GM13976 (cell line): ENCODE results near the gene TNFRSF1B.
A peak's percentile ranks its signal among the peaks of the same experiment; 100 is the strongest.

Source experiments
- DNase-seq: peaks from one replicate; pipeline ENCODE4 v3.0.0; 2012; ENCODE audit warnings: low spot score
- in situ Hi-C: fragments of 300-500 bp; cut with MboI; formaldehyde crosslinking; loops from one replicate; pipeline ENCODE4 v1.12.0; 2022; ENCODE audit warnings: low sequenced_read_pairs, mixed read lengths, inconsistent platforms; ENCODE audit not compliant: unreplicated experiment
- TF ChIP-seq, protein P1 (sequence below): IDR thresholded peaks from 2 replicates; pipeline ENCODE4 v1.5.1; 2012; ENCODE audit warnings: borderline replicate concordance, mild to moderate bottlenecking; ENCODE audit not compliant: insufficient read depth; ENCODE audit errors: extremely low read depth, missing control alignments, control extremely low read depth

The TNFRSF1B gene

DNA sequence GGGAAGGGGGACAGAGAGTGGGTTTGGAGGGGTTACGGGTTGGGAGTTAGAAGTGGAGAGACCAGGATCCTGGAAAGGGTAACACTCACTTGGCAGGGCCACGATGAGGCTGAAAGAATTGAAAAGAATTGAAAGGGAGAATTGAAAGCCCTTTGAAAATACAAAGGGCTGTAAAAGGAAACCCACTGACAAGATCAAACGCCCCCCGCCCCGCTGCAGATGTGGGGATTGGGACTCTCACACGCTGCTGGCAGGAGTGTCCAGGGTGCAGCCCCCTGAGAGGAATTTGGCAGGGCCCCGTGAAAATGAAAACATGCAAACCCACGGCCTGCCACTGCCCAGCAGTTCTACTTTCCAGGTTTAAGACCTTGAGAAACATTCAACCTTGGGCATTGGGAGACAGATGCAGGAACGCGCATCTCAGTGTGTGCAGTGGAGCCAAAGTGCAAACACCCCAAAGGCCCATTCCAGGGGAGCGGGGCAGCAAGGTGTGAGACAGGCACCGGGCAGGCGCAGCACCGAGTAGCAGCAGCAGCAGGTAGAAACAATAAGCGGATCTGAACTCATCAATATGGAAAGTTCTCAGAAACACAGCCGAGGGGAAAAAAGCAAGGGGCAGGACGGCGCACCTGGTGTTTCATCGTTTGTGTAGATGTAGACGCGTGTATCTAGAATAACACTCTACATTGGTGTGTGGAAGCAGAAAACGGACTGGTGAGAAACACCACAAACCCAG lies 8.3 kb upstream of the TNFRSF1B start:
- DNase-seq, result no peak
- in situ Hi-C loops, result no loop called here
- TF ChIP-seq, protein P1, sequence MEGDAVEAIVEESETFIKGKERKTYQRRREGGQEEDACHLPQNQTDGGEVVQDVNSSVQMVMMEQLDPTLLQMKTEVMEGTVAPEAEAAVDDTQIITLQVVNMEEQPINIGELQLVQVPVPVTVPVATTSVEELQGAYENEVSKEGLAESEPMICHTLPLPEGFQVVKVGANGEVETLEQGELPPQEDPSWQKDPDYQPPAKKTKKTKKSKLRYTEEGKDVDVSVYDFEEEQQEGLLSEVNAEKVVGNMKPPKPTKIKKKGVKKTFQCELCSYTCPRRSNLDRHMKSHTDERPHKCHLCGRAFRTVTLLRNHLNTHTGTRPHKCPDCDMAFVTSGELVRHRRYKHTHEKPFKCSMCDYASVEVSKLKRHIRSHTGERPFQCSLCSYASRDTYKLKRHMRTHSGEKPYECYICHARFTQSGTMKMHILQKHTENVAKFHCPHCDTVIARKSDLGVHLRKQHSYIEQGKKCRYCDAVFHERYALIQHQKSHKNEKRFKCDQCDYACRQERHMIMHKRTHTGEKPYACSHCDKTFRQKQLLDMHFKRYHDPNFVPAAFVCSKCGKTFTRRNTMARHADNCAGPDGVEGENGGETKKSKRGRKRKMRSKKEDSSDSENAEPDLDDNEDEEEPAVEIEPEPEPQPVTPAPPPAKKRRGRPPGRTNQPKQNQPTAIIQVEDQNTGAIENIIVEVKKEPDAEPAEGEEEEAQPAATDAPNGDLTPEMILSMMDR, result no peak

DNA sequence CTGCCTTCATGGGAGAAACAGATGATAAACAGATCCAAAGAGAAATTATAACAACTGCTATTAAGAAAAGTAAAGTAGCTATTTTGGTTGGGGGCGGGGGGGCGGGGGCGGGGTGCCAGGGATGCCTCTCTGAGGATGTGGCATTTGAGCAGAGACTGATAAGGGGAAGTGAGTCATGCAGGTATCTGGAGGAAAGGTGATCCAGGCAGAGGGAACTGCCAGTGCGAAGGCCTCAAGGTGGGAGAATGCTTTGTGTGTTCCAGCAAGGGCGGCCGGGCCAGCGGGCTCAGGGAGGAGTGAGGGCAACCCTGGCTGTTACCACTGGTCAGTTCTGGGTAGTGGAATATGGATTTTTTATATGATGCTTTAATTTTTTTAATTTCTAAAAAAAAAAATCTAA lies 7.0 kb upstream of the TNFRSF1B start:
- in situ Hi-C loops, result no loop called here
- TF ChIP-seq, protein P1, result no peak
- DNase-seq, result no peak

DNA sequence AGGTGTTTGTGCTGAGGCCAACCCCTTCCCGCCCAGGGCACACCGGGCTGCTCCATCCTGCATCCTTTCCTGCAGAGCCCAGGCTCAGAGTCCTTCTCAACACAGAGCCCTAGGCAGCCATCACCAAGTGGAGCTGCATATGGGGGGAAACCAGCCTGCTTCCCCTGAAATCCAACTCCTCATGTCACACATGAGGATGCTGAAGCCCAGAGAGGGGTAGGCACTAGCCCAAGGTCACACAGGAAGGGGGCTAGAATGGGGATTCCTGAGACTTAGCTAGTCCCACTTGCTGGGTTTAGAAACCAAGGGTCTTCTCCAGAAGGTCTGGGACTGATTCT lies 5.5 kb upstream of the TNFRSF1B start:
- no peak for DNase-seq
- TF ChIP-seq, protein P1, result no peak
- in situ Hi-C loops, result no loop called here

DNA sequence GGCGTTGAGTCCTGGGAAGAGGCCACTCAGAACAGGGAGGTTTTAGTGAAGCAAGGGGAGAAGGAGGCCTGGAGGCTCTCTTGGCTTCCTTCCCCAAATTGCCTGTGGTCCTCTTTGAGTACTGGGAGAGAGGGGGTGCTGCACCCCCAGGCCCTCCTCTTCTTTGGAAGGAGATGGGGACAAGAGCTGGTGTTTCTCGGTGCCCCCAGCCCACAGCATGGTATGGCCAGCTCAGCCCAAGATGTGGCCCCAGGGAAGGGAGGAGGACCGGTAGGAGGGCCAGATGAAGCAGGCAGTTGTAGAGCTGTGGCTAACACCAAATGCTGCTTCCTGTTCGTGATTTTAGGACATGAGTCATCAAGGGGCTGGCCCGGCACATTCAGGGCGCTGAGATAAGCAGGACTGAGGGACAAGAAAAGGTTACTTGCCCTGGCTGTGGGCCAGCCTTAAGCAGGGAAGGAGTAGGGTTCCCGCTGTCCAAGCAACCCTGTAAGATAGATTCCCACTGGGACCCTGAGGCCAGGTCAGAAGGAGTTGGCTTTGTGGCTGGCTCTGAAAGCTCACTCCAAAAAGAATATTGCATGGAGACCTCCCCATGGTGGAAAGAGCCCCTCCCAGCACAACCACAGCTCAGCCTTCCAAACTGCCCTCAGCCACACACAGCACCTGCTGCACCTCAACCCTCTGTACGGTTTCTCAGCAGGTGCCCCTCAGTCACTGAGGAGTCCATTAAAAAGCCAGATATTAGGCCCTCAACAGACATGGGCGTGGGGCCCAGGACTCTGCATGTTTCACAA lies 4.9 kb upstream of the TNFRSF1B start:
- DNase-seq, result peak; percentile 88
- in situ Hi-C loops, result no loop called here
- TF ChIP-seq, protein P1, result no peak

DNA sequence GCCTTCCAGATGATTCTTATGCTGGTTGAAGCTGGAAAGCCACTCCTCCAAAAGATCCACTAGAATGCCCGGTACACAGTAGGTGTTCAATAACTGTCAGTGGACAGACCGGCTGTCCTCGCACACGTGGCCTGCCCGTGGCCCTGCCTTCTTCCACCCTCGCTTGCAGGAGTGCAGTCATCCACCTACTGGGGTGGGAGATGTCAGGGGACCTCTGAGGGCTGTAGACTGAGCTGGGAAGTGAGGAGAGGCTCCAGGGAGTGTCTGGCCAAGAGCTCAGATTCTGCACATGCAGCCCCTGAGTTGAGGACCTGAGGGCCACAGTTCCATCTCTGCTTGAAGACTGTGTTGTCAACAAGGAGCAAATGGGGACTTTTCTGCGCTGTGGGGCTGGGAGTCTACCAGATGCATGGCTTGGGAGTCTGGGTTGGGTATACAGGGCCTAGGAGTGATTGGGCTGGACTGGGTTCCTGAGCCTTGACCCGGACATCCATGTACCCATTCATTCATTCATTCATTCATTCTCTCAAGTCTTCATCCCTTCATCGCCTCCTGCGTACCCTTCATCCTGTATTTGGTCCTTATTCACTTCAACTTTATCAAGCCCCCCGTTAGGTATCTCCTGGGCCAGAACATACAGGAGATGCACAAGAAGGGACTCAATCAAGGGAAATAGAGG lies 4.2 kb upstream of the TNFRSF1B start:
- DNase-seq, result no peak
- TF ChIP-seq, protein P1, result no peak
- in situ Hi-C loops, result no loop called here

DNA sequence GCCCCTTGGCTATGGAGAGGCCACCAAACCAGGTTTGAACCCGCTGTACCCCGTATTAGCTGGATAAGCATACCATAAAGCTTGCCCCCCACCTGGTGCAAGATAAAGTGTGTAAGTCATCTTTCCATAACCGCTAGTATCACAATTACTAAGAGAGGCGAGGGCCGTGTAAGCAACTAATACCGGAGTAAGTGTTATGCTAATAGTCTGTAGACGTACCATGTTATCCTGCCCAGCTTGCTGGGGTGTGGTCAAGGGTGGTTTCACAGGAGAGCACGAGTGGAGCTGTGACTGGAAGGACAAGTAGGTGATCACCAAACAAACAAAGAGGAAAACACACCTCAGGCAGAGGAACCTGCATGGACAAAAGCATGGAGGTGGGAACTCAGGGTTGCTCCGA lies 3.6 kb upstream of the TNFRSF1B start:
- TF ChIP-seq, protein P1, result no peak
- no peak for DNase-seq
- in situ Hi-C loops, result no loop called here
